HCT116 (cell line): ENCODE measurements around the gene CELF4. TPM values are rescaled to one million over a fixed set of nuclear protein-coding genes. Genes with fewer than 3 reads are reported as not detected.

ENCODE experiments used
- ATAC-seq: fragments of 200-7000 bp; cut with Tn5 transposase; 2 replicates; pipeline ENCODE4 v1.9.1; 2020; ENCODE audit warnings: mild to moderate bottlenecking, moderate library complexity
- BruUV-seq: library from RNA; stranded (reverse); fragments of 400-500 nt; replicated peaks from 2 replicates; lab custom pipeline; 2021; lab: Mats Ljungman, UMichigan
- CTCF ChIA-PET: fragments of 300-600 bp; sonication (Branson Sonifier 250); formaldehyde crosslinking; loops from one replicate; lab custom pipeline; 2021; ENCODE audit warnings: antibody characterized with exemption; lab: Charles Lee
- POLR2A ChIA-PET: fragments of 300-600, 350-600 bp; sonication (Branson Sonifier 250); formaldehyde crosslinking; loops from one replicate; lab custom pipeline; 2021; ENCODE audit warnings: antibody characterized with exemption; lab: Charles Lee
- RAD21 ChIA-PET, 2 experiments: fragments of 300-600 bp; sonication (Branson Sonifier 250); formaldehyde crosslinking; loops; one replicate each; lab custom pipeline; 2023; ENCODE audit warnings: low total read pairs in 2 of 2; ENCODE audit not compliant: uncharacterized antibody in 2 of 2, unreplicated experiment in 2 of 2, low non-redundant PET in 1 of 2; lab: Charles Lee
- DNase-seq: peaks from one replicate; pipeline ENCODE4 v3.0.0-alpha.2; 2010; ENCODE audit warnings: low read depth, low spot score
- H2AFZ ChIP-seq: fragments of 200-600 bp; shearing (Covaris generic), sonication (generic); 2 replicates; pipeline ENCODE4 v1.6.1; 2017; ENCODE audit warnings: low read depth, mixed run types, mixed read lengths, antibody characterized with exemption, low read length; ENCODE audit not compliant: poor library complexity, severe bottlenecking
- H3K27ac ChIP-seq: 2 replicates; pipeline ENCODE4 v1.5.1; 2012; ENCODE audit warnings: low read depth, low read length
- H3K27me3 ChIP-seq: fragments of 200-600 bp; sonication (generic); 2 replicates; pipeline ENCODE4 v1.6.1; 2016; ENCODE audit warnings: mixed run types, low read length, mixed read lengths; ENCODE audit not compliant: insufficient read depth
- H3K36me3 ChIP-seq, 2 experiments: fragments of 200-500 bp in 1 of 2; fragments of 200-600 bp in 1 of 2; sonication (Bioruptor generic) in 1 of 2; sonication (generic) in 1 of 2; 2 replicates each; pipeline versions ENCODE4 v1.5.1 to v1.6.1; 2014 to 2016; ENCODE audit warnings: low read length in 2 of 2, inconsistent platforms in 1 of 2, mixed read lengths in 1 of 2, mixed run types in 1 of 2; ENCODE audit not compliant: insufficient read depth in 2 of 2, control insufficient read depth in 1 of 2
- H3K4me1 ChIP-seq, 2 experiments: fragments of 200-600 bp in 1 of 2; sonication (generic) in 1 of 2; 2 replicates each; pipeline versions ENCODE4 v1.5.1 to v1.6.1; 2012 to 2017; ENCODE audit warnings: low read length in 2 of 2, inconsistent platforms in 1 of 2, mild to moderate bottlenecking in 1 of 2, mixed read lengths in 1 of 2, mixed run types in 1 of 2, moderate library complexity in 1 of 2; ENCODE audit not compliant: insufficient read depth in 2 of 2, control insufficient read depth in 1 of 2
- H3K4me2 ChIP-seq: fragments of 200-600 bp; sonication (generic); 2 replicates; pipeline ENCODE4 v1.6.1; 2017; ENCODE audit warnings: mixed run types, low read length, mixed read lengths
- H3K4me3 ChIP-seq, 2 experiments: fragments of 200-600 bp in 1 of 2; sonication (generic) in 1 of 2; replicated peaks in 1 of 2; 2 replicates each; pipeline ENCODE4 v1.5.1; 2011 to 2016; ENCODE audit warnings: low read length in 2 of 2, control low read depth in 1 of 2, low read depth in 1 of 2, mild to moderate bottlenecking in 1 of 2, mixed read lengths in 1 of 2, mixed run types in 1 of 2
- H3K79me2 ChIP-seq: fragments of 200-600 bp; sonication (generic); 2 replicates; pipeline ENCODE4 v1.6.1; 2017; ENCODE audit warnings: mild to moderate bottlenecking, mixed run types, low read length, moderate library complexity, mixed read lengths; ENCODE audit not compliant: insufficient read depth
- H3K9ac ChIP-seq: fragments of 200-600 bp; sonication (generic); 2 replicates; pipeline ENCODE4 v1.6.1; 2016; ENCODE audit warnings: low read length, mixed read lengths
- H3K9me2 ChIP-seq: fragments of 200-600 bp; sonication (generic), shearing (Covaris generic); 2 replicates; pipeline ENCODE4 v1.6.1; 2017; ENCODE audit warnings: mixed run types, mild to moderate bottlenecking, moderate library complexity; ENCODE audit not compliant: insufficient read depth
- H3K9me3 ChIP-seq, 2 experiments: fragments of 200-500 bp in 1 of 2; fragments of 200-600 bp in 1 of 2; sonication (Bioruptor generic) in 1 of 2; sonication (generic) in 1 of 2; 2 replicates each; pipeline ENCODE4 v1.6.1; 2014 to 2017; ENCODE audit warnings: low read length in 2 of 2, mixed read lengths in 2 of 2, inconsistent platforms in 1 of 2, low read depth in 1 of 2, mild to moderate bottlenecking in 1 of 2, mixed run types in 1 of 2, moderate library complexity in 1 of 2; ENCODE audit not compliant: control insufficient read depth in 1 of 2, insufficient read depth in 1 of 2
- H4K20me1 ChIP-seq: fragments of 200-600 bp; sonication (generic), shearing (Covaris generic); 2 replicates; pipeline ENCODE4 v1.6.1; 2017; ENCODE audit warnings: mixed run types, mild to moderate bottlenecking, moderate library complexity; ENCODE audit not compliant: insufficient read depth
- CEBPB ChIP-seq: IDR thresholded peaks from 2 replicates; pipeline ENCODE4 v1.6.1; 2012; ENCODE audit warnings: low read depth
- EGR1 ChIP-seq: IDR thresholded peaks from 2 replicates; pipeline ENCODE4 v1.6.1; 2012; ENCODE audit warnings: low read depth
- FOSL1 ChIP-seq: IDR thresholded peaks from 2 replicates; pipeline ENCODE4 v1.6.1; 2012; ENCODE audit warnings: low read depth
- POLR2A ChIP-seq: IDR thresholded peaks from 2 replicates; pipeline ENCODE4 v1.7.0; 2011; ENCODE audit warnings: borderline replicate concordance; ENCODE audit not compliant: insufficient read depth, insufficient read length; ENCODE audit errors: extremely low read depth
- SIN3A ChIP-seq: IDR thresholded peaks from 2 replicates; pipeline ENCODE4 v1.6.1; 2012; ENCODE audit warnings: low read depth
- intact Hi-C: fragments of 100-400 bp; cut with micrococcal nuclease; formaldehyde crosslinking; loops from 2 replicates; pipeline ENCODE4 v1.10.0; 2022
- total RNA-seq: library from RNA; stranded (reverse); gene quantifications from one replicate; pipeline ENCODE4 v1.2.1, GENCODE V29; 2021; ENCODE audit not compliant: unreplicated experiment
- TF ChIP-seq, protein P1 (sequence below): IDR thresholded peaks from 2 replicates; pipeline ENCODE4 v1.6.1; 2012

CELF4 gene
- total RNA-seq, 1 experiment from 2014 or later = not detected

DNA sequence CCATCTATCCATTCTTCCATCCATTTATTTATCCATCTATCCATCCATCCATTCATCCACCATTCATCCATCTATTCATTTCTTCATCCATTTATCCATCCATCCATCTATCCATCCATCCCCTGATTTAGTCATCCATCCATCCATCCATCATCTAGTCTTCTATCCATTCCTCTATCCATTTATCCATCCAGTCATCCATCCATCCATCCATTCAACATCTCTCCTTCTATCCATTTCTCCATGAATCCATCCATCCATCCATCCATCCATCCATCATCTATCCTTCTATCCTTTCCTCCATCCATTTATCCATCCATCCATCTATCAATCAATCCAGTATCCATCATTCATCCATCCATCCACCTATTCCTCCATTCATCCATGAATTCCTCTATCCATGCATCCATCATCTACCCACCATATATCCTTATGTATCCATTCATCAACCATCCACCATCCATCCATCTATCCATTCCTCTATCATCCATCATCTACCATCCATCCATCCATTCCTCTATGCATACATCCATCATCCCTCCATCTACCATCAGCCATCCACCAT is 185.0 kb downstream of the CELF4 start:
- peaks cover 34% of the 10 kb centered on the region; the same call in 1 of the 2 replicates for H3K27me3 ChIP-seq
- BruUV-seq = no TSS peak
- POLR2A ChIA-PET = no interaction called here
- no peak for DNase-seq
- H3K4me3 ChIP-seq = no peak overlapping the region
- no peaks in the 10 kb centered on the region for H3K36me3 ChIP-seq
- no peak overlapping the region for H2AFZ ChIP-seq
- RAD21 ChIA-PET = no interaction called here
- intact Hi-C loops = no loop called here
- H3K4me1 ChIP-seq = no peaks in the 10 kb centered on the region
- H3K9me3 ChIP-seq = no peaks in the 10 kb centered on the region
- CTCF ChIA-PET = no interaction called here
- TF ChIP-seq, protein P1, sequence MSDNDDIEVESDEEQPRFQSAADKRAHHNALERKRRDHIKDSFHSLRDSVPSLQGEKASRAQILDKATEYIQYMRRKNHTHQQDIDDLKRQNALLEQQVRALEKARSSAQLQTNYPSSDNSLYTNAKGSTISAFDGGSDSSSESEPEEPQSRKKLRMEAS = no peak
- TF ChIP-seq EGR1 = no peak
- no peak for TF ChIP-seq SIN3A
- TF ChIP-seq, all 23 proteins: peak for 0
- no peak overlapping the region for H3K4me2 ChIP-seq
- no peak overlapping the region for H3K27ac ChIP-seq
- no peaks in the 10 kb centered on the region for H3K79me2 ChIP-seq
- ATAC-seq = no peak
- no peak overlapping the region for H3K9ac ChIP-seq
- H4K20me1 ChIP-seq = no peaks in the 10 kb centered on the region
- no peaks in the 10 kb centered on the region for H3K9me2 ChIP-seq

DNA sequence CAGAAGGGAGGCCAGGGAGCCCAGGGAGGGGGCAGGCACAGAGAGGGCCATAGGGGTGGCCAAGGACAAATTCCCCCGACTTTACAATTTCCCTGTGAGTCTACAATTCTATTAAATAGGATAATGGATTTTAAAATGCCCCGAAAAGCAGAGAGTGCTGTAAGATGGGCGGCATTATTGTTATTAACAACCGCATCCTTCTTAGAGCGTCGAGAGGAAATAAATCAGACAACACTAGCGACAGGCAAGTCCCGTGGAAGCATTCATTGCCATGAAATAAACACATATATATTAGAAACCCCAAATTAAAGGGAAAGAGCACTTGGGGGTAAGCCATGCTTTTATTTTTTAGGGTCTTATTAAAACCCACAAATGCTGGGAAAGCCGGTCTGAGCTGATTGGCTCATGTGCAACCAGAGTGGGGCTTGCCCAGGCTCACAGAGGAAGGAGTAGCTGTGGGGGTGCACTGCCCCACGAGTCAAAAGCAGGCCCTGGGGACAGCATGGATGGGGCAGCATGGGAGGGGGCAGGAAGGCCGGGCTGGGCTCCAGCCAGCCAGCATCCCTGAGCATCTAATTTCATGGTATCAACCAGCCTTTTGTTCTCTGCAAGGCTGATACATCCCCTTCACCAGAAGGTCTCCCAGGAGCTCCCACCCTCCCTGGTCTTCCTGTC is 187.1 kb downstream of the CELF4 start:
- H3K4me1 ChIP-seq = no peaks in the 10 kb centered on the region
- no TSS peak for BruUV-seq
- CTCF ChIA-PET = interaction anchor here (0.6 kb wide), 1 partner anchor 46 kb away, joined by 3 read pairs; no protein-coding TSS in a partner anchor
- H3K4me2 ChIP-seq = no peak overlapping the region
- no peaks in the 10 kb centered on the region for H3K9me2 ChIP-seq
- no peak for ATAC-seq
- POLR2A ChIA-PET = no interaction called here
- H4K20me1 ChIP-seq = no peaks in the 10 kb centered on the region
- no peaks in the 10 kb centered on the region for H3K36me3 ChIP-seq
- no peaks in the 10 kb centered on the region for H3K9me3 ChIP-seq
- DNase-seq = no peak
- TF ChIP-seq FOSL1 = no peak
- TF ChIP-seq POLR2A = no peak
- no peak for TF ChIP-seq CEBPB
- RAD21 ChIA-PET = no interaction called here
- H3K27ac ChIP-seq = no peak overlapping the region
- no peak overlapping the region for H3K9ac ChIP-seq
- intact Hi-C loops = no loop called here
- H3K27me3 ChIP-seq = peaks cover 43% of the 10 kb centered on the region; the same call in 1 of the 2 replicates
- no peak overlapping the region for H2AFZ ChIP-seq
- no peaks in the 10 kb centered on the region for H3K79me2 ChIP-seq
- H3K4me3 ChIP-seq = no peak overlapping the region
